H9 (cell line): Measurements from ENCODE around the gene UBE2U. TPM values are rescaled to one million over a fixed set of nuclear protein-coding genes. Genes with fewer than 3 reads are reported as not detected.

Experiments used
- DNase-seq: peaks from one replicate; pipeline ENCODE4 v3.0.0-alpha.2; 2017
- H2AFZ ChIP-seq: one replicate; pipeline ENCODE4 v1.6.1; 2013; ENCODE audit warnings: mild to moderate bottlenecking, low read length, control low read depth, moderate library complexity
- H2AK5ac ChIP-seq: 2 replicates; pipeline ENCODE4 v1.6.1; 2013; ENCODE audit warnings: low read length, control low read depth, mixed read lengths; ENCODE audit not compliant: insufficient read length
- H2BK120ac ChIP-seq: one replicate; pipeline ENCODE4 v1.6.1; 2013; ENCODE audit warnings: low read depth, mild to moderate bottlenecking, low read length, control low read depth, inconsistent platforms; ENCODE audit not compliant: poor library complexity, severe bottlenecking
- H2BK12ac ChIP-seq: 2 replicates; pipeline ENCODE4 v1.6.1; 2013; ENCODE audit warnings: low read length, control low read depth, mixed read lengths, low read depth; ENCODE audit not compliant: insufficient read length
- H2BK15ac ChIP-seq: 2 replicates; pipeline ENCODE4 v1.6.1; 2013; ENCODE audit warnings: low read depth, low read length, control low read depth
- H2BK20ac ChIP-seq: one replicate; pipeline ENCODE4 v1.6.1; 2013; ENCODE audit warnings: low read depth, mild to moderate bottlenecking, low read length, control low read depth, inconsistent platforms; ENCODE audit not compliant: poor library complexity, severe bottlenecking
- H2BK5ac ChIP-seq: 2 replicates; pipeline ENCODE4 v1.6.1; 2013; ENCODE audit warnings: low read length, control low read depth, mixed read lengths; ENCODE audit not compliant: insufficient read length
- H3K14ac ChIP-seq: 2 replicates; pipeline ENCODE4 v1.6.1; 2013; ENCODE audit warnings: low read length, control low read depth; ENCODE audit not compliant: insufficient read depth
- H3K18ac ChIP-seq: 2 replicates; pipeline ENCODE4 v1.6.1; 2013; ENCODE audit warnings: low read depth, mild to moderate bottlenecking, mixed read lengths, low read length, control low read depth; ENCODE audit not compliant: insufficient read length
- H3K23ac ChIP-seq: 2 replicates; pipeline ENCODE4 v1.6.1; 2013; ENCODE audit warnings: low read length, control low read depth, mixed read lengths, low read depth; ENCODE audit not compliant: insufficient read length
- H3K23me2 ChIP-seq: 2 replicates; pipeline ENCODE4 v1.6.1; 2013; ENCODE audit warnings: low read depth, mild to moderate bottlenecking, mixed read lengths, low read length, control low read depth; ENCODE audit not compliant: insufficient read length, poor library complexity, severe bottlenecking
- H3K27ac ChIP-seq: 2 replicates; pipeline ENCODE4 v1.5.1; 2013; ENCODE audit warnings: low read length, control low read depth, mixed read lengths, low read depth; ENCODE audit not compliant: insufficient read length
- H3K27me3 ChIP-seq: 2 replicates; pipeline ENCODE4 v1.6.1; 2013; ENCODE audit warnings: low read length, control low read depth, inconsistent platforms; ENCODE audit not compliant: insufficient read depth
- H3K4ac ChIP-seq: 2 replicates; pipeline ENCODE4 v1.6.1; 2013; ENCODE audit warnings: low read depth, mild to moderate bottlenecking, control low read depth, inconsistent platforms, low read length, moderate library complexity
- H3K4me1 ChIP-seq: 2 replicates; pipeline ENCODE4 v1.6.1; 2013; ENCODE audit warnings: low read length, control low read depth, inconsistent platforms; ENCODE audit not compliant: insufficient read depth
- H3K4me2 ChIP-seq: 2 replicates; pipeline ENCODE4 v1.6.1; 2013; ENCODE audit warnings: low read length, control low read depth, mixed read lengths; ENCODE audit not compliant: insufficient read length, insufficient read depth
- H3K56ac ChIP-seq: 2 replicates; pipeline ENCODE4 v1.6.1; 2013; ENCODE audit warnings: low read depth, mild to moderate bottlenecking, mixed read lengths, low read length, control low read depth; ENCODE audit not compliant: insufficient read length
- H3K79me1 ChIP-seq: 2 replicates; pipeline ENCODE4 v1.6.1; 2013; ENCODE audit warnings: low read depth, mild to moderate bottlenecking, moderate library complexity, low read length, control low read depth, inconsistent platforms; ENCODE audit not compliant: insufficient read depth, poor library complexity, severe bottlenecking
- H3K79me2 ChIP-seq: 2 replicates; pipeline ENCODE4 v1.6.1; 2013; ENCODE audit warnings: low read length, control low read depth, inconsistent platforms; ENCODE audit not compliant: insufficient read depth
- H3K9ac ChIP-seq: 2 replicates; pipeline ENCODE4 v1.6.1; 2013; ENCODE audit warnings: low read length, control low read depth, mixed read lengths; ENCODE audit not compliant: insufficient read length; ENCODE audit errors: extremely low read depth
- H3K9me3 ChIP-seq: one replicate; pipeline ENCODE4 v1.6.1; 2013; ENCODE audit warnings: low read depth, low read length, inconsistent platforms; ENCODE audit not compliant: control insufficient read depth
- H3T11ph ChIP-seq: one replicate; pipeline ENCODE4 v1.6.1; 2013; ENCODE audit warnings: mild to moderate bottlenecking, low read length, control low read depth, inconsistent platforms
- H4K20me1 ChIP-seq: one replicate; pipeline ENCODE4 v1.6.1; 2013; ENCODE audit not compliant: control insufficient read depth, insufficient read length, insufficient read depth
- H4K5ac ChIP-seq: 2 replicates; pipeline ENCODE4 v1.6.1; 2013; ENCODE audit warnings: low read depth, mild to moderate bottlenecking, mixed read lengths, low read length, control low read depth; ENCODE audit not compliant: insufficient read length
- H4K8ac ChIP-seq: replicated peaks from 2 replicates; pipeline ENCODE4 v1.6.1; 2013; ENCODE audit warnings: low read length, control low read depth, mixed read lengths, low read depth; ENCODE audit not compliant: insufficient read length
- H4K91ac ChIP-seq: 2 replicates; pipeline ENCODE4 v1.6.1; 2013; ENCODE audit warnings: low read depth, mild to moderate bottlenecking, moderate library complexity, mixed read lengths, low read length, control low read depth; ENCODE audit not compliant: insufficient read length
- H3K27ac Mint-ChIP-seq, 3 experiments: 2 replicates in 2 of 3; 3 replicates in 1 of 3; pipeline ENCODE4 v1.8.0; 2020 to 2021; ENCODE audit warnings: mixed read lengths in 3 of 3, mild to moderate bottlenecking in 1 of 3, moderate library complexity in 1 of 3
- H3K27me3 Mint-ChIP-seq: 2 replicates; pipeline ENCODE4 v1.8.0; 2021; ENCODE audit warnings: low read depth, mild to moderate bottlenecking, moderate library complexity, mixed read lengths
- H3K36me3 Mint-ChIP-seq, 3 experiments: 2 replicates in 2 of 3; 3 replicates in 1 of 3; pipeline ENCODE4 v1.8.0; 2020 to 2021; ENCODE audit warnings: low read depth in 3 of 3, mixed read lengths in 3 of 3; ENCODE audit not compliant: insufficient read depth in 1 of 3
- H3K4me1 Mint-ChIP-seq, 2 experiments: 2 replicates each; pipeline ENCODE4 v1.8.0; 2020; ENCODE audit warnings: mixed read lengths in 2 of 2
- H3K4me3 Mint-ChIP-seq, 2 experiments: 2 replicates in 1 of 2; 3 replicates in 1 of 2; pipeline ENCODE4 v1.8.0; 2020 to 2021; ENCODE audit warnings: mild to moderate bottlenecking in 2 of 2, mixed read lengths in 2 of 2, moderate library complexity in 1 of 2
- H3K9me3 Mint-ChIP-seq, 2 experiments: 2 replicates in 1 of 2; 3 replicates in 1 of 2; pipeline ENCODE4 v1.8.0; 2020; ENCODE audit warnings: mild to moderate bottlenecking in 2 of 2, mixed read lengths in 2 of 2, moderate library complexity in 1 of 2
- WGBS: extraction: QIAGEN DNeasy Blood & Tissue Kit; methylation state at CpG from one replicate; pipeline ENCODE4 v1.1.7; 2013; ENCODE audit warnings: missing lambda C conversion rate, low lambda C conversion rate, mixed read lengths; ENCODE audit not compliant: insufficient read length; ENCODE audit errors: extremely low coverage; 5-methylcytosine and 5-hydroxymethylcytosine counted together
- total RNA-seq: library from RNA; stranded (reverse); gene quantifications from 2 replicates; pipeline ENCODE4 v1.2.1, GENCODE V29; 2021
- TF ChIP-seq, protein P1 (sequence below): fragments of 200-600 bp; sonication (generic); conservative IDR thresholded peaks from 3 replicates; pipeline ENCODE4 v1.8.0; 2021; ENCODE audit warnings: antibody characterized with exemption, mild to moderate bottlenecking

Gene UBE2U
- total RNA-seq, 1 experiment from 2014 or later, result not detected

DNA sequence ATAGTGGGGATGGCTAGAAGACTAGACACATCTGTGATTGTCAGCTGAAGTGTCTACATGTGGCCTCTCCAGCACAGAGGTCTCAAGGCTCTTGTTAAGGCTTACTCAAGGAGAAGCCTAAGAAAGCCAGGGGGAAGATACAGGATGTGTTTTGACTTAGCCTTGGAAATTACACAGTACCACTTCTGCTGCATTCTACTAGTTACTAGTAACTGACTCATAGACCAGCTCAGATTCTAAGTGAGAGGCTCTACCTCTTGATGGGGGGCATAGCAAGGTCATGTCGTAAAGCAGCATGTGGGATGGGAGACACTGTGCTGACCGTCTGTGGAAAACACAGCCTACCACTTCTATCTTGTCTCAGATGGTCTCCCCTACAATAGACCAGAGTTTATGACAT, 99.5 kb downstream of the UBE2U start:
- H3K9me3 ChIP-seq, result no peaks in the 10 kb centered on the region
- no peak overlapping the region for H3K4me2 ChIP-seq
- no peaks in the 10 kb centered on the region for H3K27me3 ChIP-seq
- H3K79me2 ChIP-seq, result no peaks in the 10 kb centered on the region
- no peaks in the 10 kb centered on the region for H3K79me1 ChIP-seq
- no peak overlapping the region for H3K14ac ChIP-seq
- TF ChIP-seq, protein P1, sequence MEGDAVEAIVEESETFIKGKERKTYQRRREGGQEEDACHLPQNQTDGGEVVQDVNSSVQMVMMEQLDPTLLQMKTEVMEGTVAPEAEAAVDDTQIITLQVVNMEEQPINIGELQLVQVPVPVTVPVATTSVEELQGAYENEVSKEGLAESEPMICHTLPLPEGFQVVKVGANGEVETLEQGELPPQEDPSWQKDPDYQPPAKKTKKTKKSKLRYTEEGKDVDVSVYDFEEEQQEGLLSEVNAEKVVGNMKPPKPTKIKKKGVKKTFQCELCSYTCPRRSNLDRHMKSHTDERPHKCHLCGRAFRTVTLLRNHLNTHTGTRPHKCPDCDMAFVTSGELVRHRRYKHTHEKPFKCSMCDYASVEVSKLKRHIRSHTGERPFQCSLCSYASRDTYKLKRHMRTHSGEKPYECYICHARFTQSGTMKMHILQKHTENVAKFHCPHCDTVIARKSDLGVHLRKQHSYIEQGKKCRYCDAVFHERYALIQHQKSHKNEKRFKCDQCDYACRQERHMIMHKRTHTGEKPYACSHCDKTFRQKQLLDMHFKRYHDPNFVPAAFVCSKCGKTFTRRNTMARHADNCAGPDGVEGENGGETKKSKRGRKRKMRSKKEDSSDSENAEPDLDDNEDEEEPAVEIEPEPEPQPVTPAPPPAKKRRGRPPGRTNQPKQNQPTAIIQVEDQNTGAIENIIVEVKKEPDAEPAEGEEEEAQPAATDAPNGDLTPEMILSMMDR, result no peak
- H2BK5ac ChIP-seq, result no peak overlapping the region
- H2BK12ac ChIP-seq, result no peak overlapping the region
- no peak overlapping the region for H3K4ac ChIP-seq
- Mint-ChIP-seq H3K9me3 (no peaks in the 10 kb centered on the region), H3K27ac (peak overlapping the region in 1 of 3 experiments; percentile 30; a peak in 1 of 7 replicates), H3K36me3 (no peaks in the 10 kb centered on the region), H3K27me3 (no peaks in the 10 kb centered on the region), H3K4me1 (peaks cover 11 to 12% of the 10 kb centered on the region in 2 experiments), H3K4me3 (no peak overlapping the region)
- no peak overlapping the region for H4K8ac ChIP-seq
- no peak overlapping the region for H3T11ph ChIP-seq
- H4K91ac ChIP-seq, result no peak overlapping the region
- no peak overlapping the region for H2BK20ac ChIP-seq
- H2BK120ac ChIP-seq, result no peak overlapping the region
- H3K23me2 ChIP-seq, result no peaks in the 10 kb centered on the region
- no peak overlapping the region for H2BK15ac ChIP-seq
- H3K27ac ChIP-seq, result no peak overlapping the region
- no peak overlapping the region for H4K5ac ChIP-seq
- H2AK5ac ChIP-seq, result no peak overlapping the region
- no peak overlapping the region for H3K23ac ChIP-seq
- no peak overlapping the region for H3K18ac ChIP-seq
- H3K4me1 ChIP-seq, result no peaks in the 10 kb centered on the region; the same call in 1 of the 2 replicates
- no peaks in the 10 kb centered on the region for H4K20me1 ChIP-seq
- H3K56ac ChIP-seq, result no peak overlapping the region
- H3K9ac ChIP-seq, result no peak overlapping the region
- no peak for DNase-seq
- no peak overlapping the region for H2AFZ ChIP-seq
- WGBS, result no CpG with 5 or more reads among the region's 2 CpGs
